Liver (tissue), 9 donors: ENCODE measurements around the gene NKAIN2. TPM values are rescaled to one million over a fixed set of nuclear protein-coding genes. Genes with fewer than 3 reads are reported as not detected.

Experiments
- DNase-seq: peaks from one replicate; pipeline ENCODE4 v3.0.0-alpha.2; 2017; ENCODE audit warnings: low spot score
- H3K27ac ChIP-seq, 2 donors: one replicate each; pipeline ENCODE4 v1.7.0; 2013; ENCODE audit warnings: inconsistent platforms in 2 of 2, low read length in 2 of 2, control low read depth in 1 of 2, low read depth in 1 of 2, mild to moderate bottlenecking in 1 of 2
- H3K27me3 ChIP-seq, 4 donors: one replicate each; pipeline versions ENCODE4 v1.6.1 to v1.7.0; 2013; ENCODE audit warnings: low read length in 3 of 4, inconsistent platforms in 1 of 4, mild to moderate bottlenecking in 1 of 4, moderate library complexity in 1 of 4; ENCODE audit not compliant: control insufficient read depth in 4 of 4, insufficient read depth in 4 of 4
- H3K36me3 ChIP-seq, 4 donors: one replicate each; pipeline versions ENCODE4 v1.6.1 to v1.7.0; 2013; ENCODE audit warnings: low read length in 3 of 4, mild to moderate bottlenecking in 3 of 4, low read depth in 1 of 4, moderate library complexity in 1 of 4; ENCODE audit not compliant: control insufficient read depth in 4 of 4, insufficient read depth in 3 of 4
- H3K4me1 ChIP-seq, 4 donors: one replicate each; pipeline versions ENCODE4 v1.6.1 to v1.7.0; 2013; ENCODE audit warnings: low read length in 3 of 4, mild to moderate bottlenecking in 3 of 4, moderate library complexity in 1 of 4; ENCODE audit not compliant: control insufficient read depth in 4 of 4, insufficient read depth in 4 of 4
- H3K4me3 ChIP-seq, 3 donors: one replicate each; pipeline versions ENCODE4 v1.6.1 to v1.7.0; 2013; ENCODE audit warnings: low read length in 3 of 3, control low read depth in 1 of 3, low read depth in 1 of 3, mild to moderate bottlenecking in 1 of 3
- H3K9ac ChIP-seq, 2 donors: one replicate each; pipeline ENCODE4 v1.7.0; 2013; ENCODE audit warnings: low read length in 2 of 2, mild to moderate bottlenecking in 2 of 2, moderate library complexity in 2 of 2, control low read depth in 1 of 2, low read depth in 1 of 2
- H3K9me3 ChIP-seq, 4 donors: one replicate each; pipeline versions ENCODE4 v1.6.1 to v1.7.0; 2013; ENCODE audit warnings: low read length in 3 of 4; ENCODE audit not compliant: control insufficient read depth in 4 of 4
- FOXA1 ChIP-seq: IDR thresholded peaks from 2 replicates; pipeline ENCODE4 v1.6.1; 2016; ENCODE audit warnings: antibody characterized with exemption
- FOXA2 ChIP-seq: IDR thresholded peaks from 2 replicates; pipeline ENCODE4 v1.6.1; 2016; ENCODE audit warnings: antibody characterized with exemption
- HNF4G ChIP-seq: IDR thresholded peaks from 2 replicates; pipeline ENCODE4 v1.6.1; 2016; ENCODE audit warnings: antibody characterized with exemption
- NR2F2 ChIP-seq: IDR thresholded peaks from 2 replicates; pipeline ENCODE4 v1.6.1; 2016; ENCODE audit warnings: antibody characterized with exemption
- SP1 ChIP-seq: IDR thresholded peaks from 2 replicates; pipeline ENCODE4 v1.6.1; 2018; ENCODE audit warnings: antibody characterized with exemption, mild to moderate bottlenecking
- TAF1 ChIP-seq: conservative IDR thresholded peaks from 2 replicates; pipeline ENCODE4 v1.6.1; 2016; ENCODE audit warnings: antibody characterized with exemption, mild to moderate bottlenecking
- YY1 ChIP-seq: IDR thresholded peaks from 2 replicates; pipeline ENCODE4 v1.6.1; 2016; ENCODE audit warnings: antibody characterized with exemption, mild to moderate bottlenecking
- WGBS: extraction: QIAGEN DNeasy Blood & Tissue Kit; methylation state at CpG from one replicate; pipeline ENCODE4 v1.1.7; 2013; 5-methylcytosine and 5-hydroxymethylcytosine counted together
- polyA plus RNA-seq, 2 donors: library from polyadenylated mRNA; stranded (reverse) in 1 of 2; unstranded in 1 of 2; fragments of 200-250 nt in 1 of 2; fragments of >200 nt in 1 of 2; fragmentation: Nextera tagmentation in 1 of 2; extraction: Ambion mirVana in 1 of 2; gene quantifications; one replicate each; pipeline versions ENCODE4 v1.2.1 to v1.2.3, GENCODE V29; 2013 to 2015
- total RNA-seq, 2 donors: library from RNA; depleted of rRNA; stranded (reverse); fragments of >200 nt; gene quantifications; one replicate each; pipeline ENCODE4 v1.2.3, GENCODE V29; 2014
- TF ChIP-seq, protein P1 (sequence below): IDR thresholded peaks from 2 replicates; pipeline ENCODE4 v1.6.1; 2016; ENCODE audit warnings: antibody characterized with exemption
- TF ChIP-seq, protein P2 (sequence below): IDR thresholded peaks from 2 replicates; pipeline ENCODE4 v1.6.1; 2016; ENCODE audit warnings: antibody characterized with exemption, mild to moderate bottlenecking
- TF ChIP-seq, protein P3 (sequence below): IDR thresholded peaks from 2 replicates; pipeline ENCODE4 v1.6.1; 2016; ENCODE audit warnings: antibody characterized with exemption
- donor health status: healthy.
- donor health status: healthy.
- donor health status: healthy.
- donor health status: healthy.
- donor health status: healthy.

NKAIN2 gene
- total and polyA plus RNA-seq, 4 donors = 0.05 to 0.14 TPM; not detected in 2

DNA sequence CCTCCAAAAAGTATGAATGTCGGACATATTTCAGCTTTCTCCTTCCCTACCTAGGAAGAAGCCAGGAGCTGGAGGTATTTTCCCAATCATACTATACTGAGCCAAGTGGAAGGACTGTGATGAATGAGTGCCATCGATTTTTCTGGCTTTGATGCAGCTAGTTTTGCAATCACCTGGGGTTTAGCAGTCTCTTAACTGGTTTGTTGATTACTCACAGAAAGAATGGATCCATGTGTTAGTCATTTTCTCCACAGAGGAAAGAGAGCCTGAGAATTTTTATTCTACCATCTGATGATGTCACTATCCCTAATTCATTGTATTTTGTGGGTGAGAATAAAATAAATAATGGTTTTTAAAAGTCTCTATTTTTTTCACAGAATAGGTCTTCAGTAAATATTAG lies 875.7 kb downstream of the NKAIN2 start:
- Histone ChIP-seq H3K4me3 (no peak overlapping the region), H3K36me3 (no peaks in the 10 kb centered on the region), H3K9ac (no peak overlapping the region), H3K9me3 (peaks cover 0 to 4% (median under 1%) of the 10 kb centered on the region in 4 donors), H3K27ac (no peak overlapping the region), H3K27me3 (no peaks in the 10 kb centered on the region), H3K4me1 (no peaks in the 10 kb centered on the region)
- DNase-seq = no peak
- TF ChIP-seq, protein P1, sequence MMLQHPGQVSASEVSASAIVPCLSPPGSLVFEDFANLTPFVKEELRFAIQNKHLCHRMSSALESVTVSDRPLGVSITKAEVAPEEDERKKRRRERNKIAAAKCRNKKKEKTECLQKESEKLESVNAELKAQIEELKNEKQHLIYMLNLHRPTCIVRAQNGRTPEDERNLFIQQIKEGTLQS = no peak
- no peak for TF ChIP-seq FOXA2
- TF ChIP-seq SP1 = no peak
- TF ChIP-seq HNF4G = no peak
- TF ChIP-seq TAF1 = no peak
- 73% methylated on average over 2 of the region's 2 CpGs for WGBS

DNA sequence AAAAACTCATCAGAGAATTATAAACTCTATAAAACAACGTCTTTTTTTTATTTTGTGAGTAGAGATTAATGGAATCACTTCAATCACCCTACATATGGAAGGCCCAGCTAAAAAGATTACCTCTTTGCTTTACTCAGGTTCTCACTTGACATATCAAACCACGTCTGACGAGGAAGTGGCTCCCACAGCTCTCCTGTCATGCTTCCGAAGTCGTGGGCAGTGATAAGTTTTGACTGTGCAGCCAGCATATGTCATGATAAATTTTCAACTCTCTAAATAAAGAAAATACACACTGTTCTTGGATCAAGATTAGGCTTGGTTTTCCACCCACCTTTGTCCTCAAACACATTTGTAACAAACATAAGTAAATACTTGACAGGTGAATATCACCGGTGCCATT lies 879.1 kb downstream of the NKAIN2 start:
- H3K27me3 ChIP-seq = no peaks in the 10 kb centered on the region
- H3K4me1 ChIP-seq = no peaks in the 10 kb centered on the region
- no peak overlapping the region for H3K9ac ChIP-seq
- TF ChIP-seq, protein P2, sequence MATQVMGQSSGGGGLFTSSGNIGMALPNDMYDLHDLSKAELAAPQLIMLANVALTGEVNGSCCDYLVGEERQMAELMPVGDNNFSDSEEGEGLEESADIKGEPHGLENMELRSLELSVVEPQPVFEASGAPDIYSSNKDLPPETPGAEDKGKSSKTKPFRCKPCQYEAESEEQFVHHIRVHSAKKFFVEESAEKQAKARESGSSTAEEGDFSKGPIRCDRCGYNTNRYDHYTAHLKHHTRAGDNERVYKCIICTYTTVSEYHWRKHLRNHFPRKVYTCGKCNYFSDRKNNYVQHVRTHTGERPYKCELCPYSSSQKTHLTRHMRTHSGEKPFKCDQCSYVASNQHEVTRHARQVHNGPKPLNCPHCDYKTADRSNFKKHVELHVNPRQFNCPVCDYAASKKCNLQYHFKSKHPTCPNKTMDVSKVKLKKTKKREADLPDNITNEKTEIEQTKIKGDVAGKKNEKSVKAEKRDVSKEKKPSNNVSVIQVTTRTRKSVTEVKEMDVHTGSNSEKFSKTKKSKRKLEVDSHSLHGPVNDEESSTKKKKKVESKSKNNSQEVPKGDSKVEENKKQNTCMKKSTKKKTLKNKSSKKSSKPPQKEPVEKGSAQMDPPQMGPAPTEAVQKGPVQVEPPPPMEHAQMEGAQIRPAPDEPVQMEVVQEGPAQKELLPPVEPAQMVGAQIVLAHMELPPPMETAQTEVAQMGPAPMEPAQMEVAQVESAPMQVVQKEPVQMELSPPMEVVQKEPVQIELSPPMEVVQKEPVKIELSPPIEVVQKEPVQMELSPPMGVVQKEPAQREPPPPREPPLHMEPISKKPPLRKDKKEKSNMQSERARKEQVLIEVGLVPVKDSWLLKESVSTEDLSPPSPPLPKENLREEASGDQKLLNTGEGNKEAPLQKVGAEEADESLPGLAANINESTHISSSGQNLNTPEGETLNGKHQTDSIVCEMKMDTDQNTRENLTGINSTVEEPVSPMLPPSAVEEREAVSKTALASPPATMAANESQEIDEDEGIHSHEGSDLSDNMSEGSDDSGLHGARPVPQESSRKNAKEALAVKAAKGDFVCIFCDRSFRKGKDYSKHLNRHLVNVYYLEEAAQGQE = no peak
- TF ChIP-seq FOXA1 = no peak
- TF ChIP-seq HNF4G = no peak
- no peak for TF ChIP-seq YY1
- TF ChIP-seq, protein P3, sequence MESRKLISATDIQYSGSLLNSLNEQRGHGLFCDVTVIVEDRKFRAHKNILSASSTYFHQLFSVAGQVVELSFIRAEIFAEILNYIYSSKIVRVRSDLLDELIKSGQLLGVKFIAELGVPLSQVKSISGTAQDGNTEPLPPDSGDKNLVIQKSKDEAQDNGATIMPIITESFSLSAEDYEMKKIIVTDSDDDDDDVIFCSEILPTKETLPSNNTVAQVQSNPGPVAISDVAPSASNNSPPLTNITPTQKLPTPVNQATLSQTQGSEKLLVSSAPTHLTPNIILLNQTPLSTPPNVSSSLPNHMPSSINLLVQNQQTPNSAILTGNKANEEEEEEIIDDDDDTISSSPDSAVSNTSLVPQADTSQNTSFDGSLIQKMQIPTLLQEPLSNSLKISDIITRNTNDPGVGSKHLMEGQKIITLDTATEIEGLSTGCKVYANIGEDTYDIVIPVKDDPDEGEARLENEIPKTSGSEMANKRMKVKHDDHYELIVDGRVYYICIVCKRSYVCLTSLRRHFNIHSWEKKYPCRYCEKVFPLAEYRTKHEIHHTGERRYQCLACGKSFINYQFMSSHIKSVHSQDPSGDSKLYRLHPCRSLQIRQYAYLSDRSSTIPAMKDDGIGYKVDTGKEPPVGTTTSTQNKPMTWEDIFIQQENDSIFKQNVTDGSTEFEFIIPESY = no peak
- no peak overlapping the region for H3K4me3 ChIP-seq
- H3K27ac ChIP-seq = no peak overlapping the region
- H3K9me3 ChIP-seq = peaks cover 0 to 3% (median under 1%) of the 10 kb centered on the region in 4 donors
- WGBS = 68% methylated on average over 6 of the region's 6 CpGs
- no peaks in the 10 kb centered on the region for H3K36me3 ChIP-seq
- DNase-seq = no peak

DNA sequence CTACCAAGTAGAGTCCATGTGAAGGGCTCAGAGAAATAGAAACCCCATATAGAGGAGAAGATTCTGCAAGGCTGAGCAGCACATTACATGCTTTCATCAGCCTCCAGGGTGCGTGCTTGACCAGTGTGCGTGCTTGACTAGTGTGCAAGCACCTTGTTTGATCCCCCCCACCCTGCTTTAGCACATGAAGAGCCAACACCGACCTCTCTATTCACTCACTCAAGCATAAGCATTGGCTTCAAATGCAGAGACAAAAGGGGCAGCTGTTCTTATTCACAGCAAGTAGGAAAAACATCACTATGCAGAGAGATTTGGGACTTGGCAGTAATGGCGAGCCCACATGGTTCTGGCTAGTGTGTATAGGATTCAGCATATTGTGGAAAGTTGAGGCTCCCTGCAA lies 879.8 kb downstream of the NKAIN2 start:
- TF ChIP-seq, protein P2 = no peak
- TF ChIP-seq YY1 (no peak), NR2F2 (no peak)
- H3K27me3 ChIP-seq = no peaks in the 10 kb centered on the region
- H3K27ac ChIP-seq = no peak overlapping the region
- no peak overlapping the region for H3K9ac ChIP-seq
- peaks cover 0 to 2% (median 0%) of the 10 kb centered on the region in 4 donors for H3K9me3 ChIP-seq
- no peak overlapping the region for H3K4me3 ChIP-seq
- H3K4me1 ChIP-seq = no peaks in the 10 kb centered on the region
- 63% methylated on average over 4 of the region's 4 CpGs for WGBS
- H3K36me3 ChIP-seq = no peaks in the 10 kb centered on the region
- DNase-seq = no peak
